SH-SY5Y (cell line): ENCODE results near the gene SLC13A3.

Experiments used
- GATA2 ChIP-seq: IDR thresholded peaks from 2 replicates; pipeline ENCODE4 v1.6.1; 2011; ENCODE audit warnings: mild to moderate bottlenecking, low read depth, low read length
- GATA3 ChIP-seq: IDR thresholded peaks from 2 replicates; pipeline ENCODE4 v1.6.1; 2011; ENCODE audit warnings: low read depth, mild to moderate bottlenecking, low read length, moderate library complexity

DNA sequence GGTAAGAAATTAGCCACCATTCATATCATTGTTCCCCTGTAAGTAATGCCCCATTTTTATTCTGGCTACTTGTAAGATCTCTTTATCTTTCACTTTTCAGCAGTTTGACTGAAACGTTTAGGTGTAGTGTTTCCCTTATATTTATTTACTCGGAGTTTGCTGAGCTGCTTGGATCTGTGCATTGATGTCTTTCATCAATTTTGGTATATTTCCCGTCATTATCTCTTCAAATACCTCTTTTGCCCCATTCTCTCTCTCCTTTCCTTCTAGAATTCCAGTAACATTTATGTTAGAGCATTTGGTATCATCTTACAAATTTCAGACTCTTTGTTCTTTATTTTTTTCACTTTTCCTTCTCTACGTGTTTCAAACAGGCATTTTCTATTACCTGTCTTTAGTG lies 9.2 kb upstream of the SLC13A3 start:
- TF ChIP-seq GATA2 = no peak
- TF ChIP-seq GATA3 = no peak
